NCI-H2171 treated with DMSO at 0.1 percent for 48 hours (cell line): ENCODE results near the gene ADAR.

ENCODE experiments used
- DNase-seq: peaks from one replicate; lab custom pipeline; 2025; lab: John Stamatoyannopoulos, UW

Gene ADAR

DNA sequence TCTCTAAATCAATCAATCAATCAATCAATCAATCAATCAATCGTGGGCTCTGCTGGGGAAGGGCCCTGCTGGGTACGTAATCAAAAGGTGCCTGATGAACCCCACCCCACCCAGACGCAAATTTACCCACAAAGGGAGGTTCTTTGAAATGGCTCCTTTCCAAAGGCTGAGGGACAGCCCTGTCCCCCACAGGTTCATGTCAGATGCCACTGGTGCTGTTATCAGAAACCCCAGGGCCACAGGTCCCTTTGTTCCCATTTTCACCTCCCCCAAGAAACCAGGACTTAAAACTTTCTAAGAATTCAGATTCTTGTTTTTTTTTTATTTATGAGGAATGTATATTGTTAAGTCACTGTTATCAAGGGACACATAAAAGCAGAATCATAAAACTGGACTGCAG, 26.2 kb downstream of the ADAR start:
- no peak for DNase-seq

DNA sequence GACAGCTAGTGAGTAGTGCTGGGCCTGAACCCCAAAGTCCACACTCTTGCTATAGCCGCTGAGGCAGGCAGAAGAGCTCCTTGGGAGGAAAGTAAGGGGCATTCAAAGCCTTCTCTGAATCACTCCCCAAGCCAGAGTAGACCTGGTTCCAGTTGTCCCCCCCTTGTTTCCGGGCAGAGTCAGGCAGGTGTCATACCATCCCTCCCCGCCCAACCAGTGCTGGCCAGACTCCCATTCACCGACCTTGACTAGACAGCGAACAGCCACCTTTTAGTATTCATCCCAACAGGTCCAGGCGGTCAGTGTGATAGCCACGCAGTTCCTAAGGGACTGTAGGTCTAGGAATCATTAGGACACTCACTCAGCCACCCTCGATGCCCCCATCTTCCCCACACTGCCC, 28.6 kb downstream of the ADAR start:
- DNase-seq = no peak

DNA sequence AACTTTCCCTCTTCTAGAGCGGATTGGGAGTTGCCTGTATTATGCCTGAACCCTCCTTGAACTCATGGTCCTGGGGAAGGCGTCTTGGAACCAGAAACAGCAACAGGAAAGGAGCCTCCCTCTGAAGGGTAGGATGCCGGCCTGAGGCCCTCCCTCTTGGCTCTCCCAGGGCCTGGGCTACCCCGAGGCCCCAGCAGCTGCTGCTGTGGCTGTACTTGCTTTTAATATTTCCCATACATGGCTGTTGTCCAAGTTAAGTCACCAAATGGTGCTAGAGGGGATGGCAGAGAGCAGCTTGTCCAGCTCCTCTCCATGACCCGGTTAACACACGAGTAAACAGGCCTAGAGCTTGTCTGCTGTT, 29.9 kb downstream of the ADAR start:
- DNase-seq = no peak

DNA sequence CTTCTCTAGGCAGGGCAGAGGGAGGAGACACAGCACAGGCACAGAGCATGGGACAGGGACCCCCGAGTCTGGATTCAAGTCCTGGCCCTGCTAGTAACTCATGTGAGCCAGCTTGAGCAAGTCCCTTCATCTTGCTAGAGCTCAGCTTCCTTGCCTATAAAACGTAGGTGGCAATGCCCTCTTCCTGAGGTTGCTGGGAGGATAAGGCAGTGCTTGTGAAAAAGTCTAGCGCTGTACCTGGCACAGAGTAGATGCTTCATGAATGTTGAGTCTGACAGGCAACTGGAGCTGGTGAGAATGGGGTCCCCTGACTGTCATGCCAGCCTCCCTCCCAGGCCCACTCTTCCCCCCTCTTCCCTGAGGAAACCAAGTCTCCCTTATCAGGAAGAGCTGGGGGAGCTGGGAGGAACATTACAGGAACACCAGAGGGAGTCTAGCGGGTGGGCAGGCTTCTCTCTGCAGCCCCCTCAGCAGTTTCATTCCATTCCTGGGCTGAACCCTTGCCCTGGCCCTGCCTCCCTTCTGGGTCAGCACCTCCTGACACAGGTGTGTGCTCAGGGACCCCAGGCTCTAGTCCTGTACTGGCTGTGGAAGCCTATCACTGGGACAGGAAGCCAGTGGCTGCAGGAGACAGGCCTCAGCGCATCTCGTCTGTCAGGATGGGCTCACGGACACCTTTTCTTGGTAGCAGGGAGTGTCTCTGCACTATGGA, 30.5 kb downstream of the ADAR start:
- DNase-seq = no peak

DNA sequence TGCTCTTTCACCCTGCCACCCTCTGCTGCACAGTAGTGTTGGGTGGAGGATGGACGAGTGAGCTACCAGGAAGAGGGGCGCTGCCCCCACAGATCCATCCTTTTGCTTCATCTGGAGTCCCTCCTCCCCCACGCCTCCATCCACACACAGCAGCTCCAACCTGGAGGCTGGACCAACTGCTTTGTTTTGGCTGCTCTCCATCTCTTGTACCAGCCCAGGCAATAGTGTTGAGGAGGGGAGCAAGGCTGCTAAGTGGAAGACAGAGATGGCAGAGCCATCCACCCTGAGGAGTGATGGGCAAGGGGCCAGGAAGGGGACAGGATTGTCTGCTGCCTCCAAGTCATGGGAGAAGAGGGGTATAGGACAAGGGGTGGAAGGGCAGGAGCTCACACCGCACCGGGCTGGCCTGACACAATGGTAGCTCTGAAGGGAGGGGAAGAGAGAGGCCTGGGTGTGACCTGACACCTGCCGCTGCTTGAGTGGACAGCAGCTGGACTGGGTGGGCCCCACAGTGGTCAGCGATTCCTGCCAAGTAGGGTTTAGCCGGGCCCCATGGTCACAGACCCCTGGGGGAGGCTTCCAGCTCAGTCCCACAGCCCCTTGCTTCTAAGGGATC, 31.9 kb downstream of the ADAR start:
- no peak for DNase-seq

DNA sequence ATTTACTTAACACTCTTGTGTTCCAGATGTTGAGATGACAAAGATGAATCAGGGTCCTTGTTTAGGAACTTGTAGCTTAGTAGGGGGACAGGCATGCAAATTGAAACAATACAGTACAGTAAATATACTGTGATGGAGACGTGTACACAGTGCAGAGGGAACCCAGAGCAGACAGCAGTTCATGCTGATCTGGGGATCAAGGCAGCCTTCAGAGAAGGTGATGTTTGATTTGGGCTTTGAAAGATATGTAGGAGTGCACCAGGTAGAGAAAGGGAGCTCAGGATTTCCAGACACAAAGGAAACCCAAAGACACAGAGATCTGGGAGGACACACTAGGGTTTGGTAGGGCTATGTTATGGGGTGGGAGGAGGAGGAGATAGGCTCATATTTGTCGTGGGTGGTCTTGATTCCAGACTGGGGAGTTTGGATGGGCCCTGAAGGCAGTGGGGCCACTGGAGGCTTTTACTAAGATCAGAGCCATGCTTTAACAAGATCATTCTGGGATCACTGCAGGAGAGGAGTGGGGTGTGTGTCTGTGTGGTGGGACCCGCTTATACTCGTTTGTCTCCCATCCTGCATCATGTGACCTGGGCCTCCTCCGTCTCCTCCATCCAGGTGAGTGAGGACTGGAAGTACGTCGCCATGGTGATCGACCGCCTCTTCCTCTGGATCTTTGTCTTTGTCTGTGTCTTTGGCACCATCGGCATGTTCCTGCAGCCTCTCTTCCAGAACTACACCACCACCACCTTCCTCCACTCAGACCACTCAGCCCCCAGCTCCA, 32.6 kb downstream of the ADAR start:
- no peak for DNase-seq

DNA sequence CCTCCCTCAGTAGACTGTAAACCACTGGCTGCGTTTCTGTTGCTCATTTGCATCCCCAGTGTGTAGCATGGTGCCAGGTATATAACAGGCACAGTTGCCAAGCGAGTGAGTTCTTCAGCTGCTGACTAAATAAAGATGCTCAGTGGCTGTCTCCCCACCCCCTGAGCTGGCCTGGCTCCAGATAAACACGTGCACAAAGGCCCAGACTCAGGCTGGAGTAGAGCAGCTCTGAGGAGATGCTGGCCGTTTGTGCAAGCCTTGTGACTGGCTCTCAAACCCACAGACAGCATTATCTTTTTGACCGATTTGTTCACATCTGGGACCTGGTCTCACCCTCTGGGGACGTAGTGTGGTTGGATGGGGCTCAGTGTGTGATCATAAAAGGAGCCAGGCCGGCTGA, 33.3 kb downstream of the ADAR start:
- DNase-seq = peak; percentile 53

DNA sequence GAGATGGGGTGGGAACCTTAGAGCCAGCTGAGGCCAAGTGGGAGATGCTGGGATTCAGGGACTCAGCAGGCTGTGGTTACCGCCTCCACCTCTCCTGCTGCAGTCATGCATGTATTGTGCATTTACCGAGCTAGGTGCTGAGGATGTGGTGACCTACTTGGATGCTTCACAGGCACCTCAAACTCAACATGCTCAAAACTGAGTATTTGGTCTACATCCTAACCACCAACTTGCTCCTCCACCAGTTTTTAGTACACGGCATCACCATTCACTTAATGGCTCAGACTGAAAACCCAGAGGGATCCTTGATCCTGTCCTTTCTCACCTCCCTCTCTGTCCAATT, 34.8 kb downstream of the ADAR start:
- DNase-seq = no peak

DNA sequence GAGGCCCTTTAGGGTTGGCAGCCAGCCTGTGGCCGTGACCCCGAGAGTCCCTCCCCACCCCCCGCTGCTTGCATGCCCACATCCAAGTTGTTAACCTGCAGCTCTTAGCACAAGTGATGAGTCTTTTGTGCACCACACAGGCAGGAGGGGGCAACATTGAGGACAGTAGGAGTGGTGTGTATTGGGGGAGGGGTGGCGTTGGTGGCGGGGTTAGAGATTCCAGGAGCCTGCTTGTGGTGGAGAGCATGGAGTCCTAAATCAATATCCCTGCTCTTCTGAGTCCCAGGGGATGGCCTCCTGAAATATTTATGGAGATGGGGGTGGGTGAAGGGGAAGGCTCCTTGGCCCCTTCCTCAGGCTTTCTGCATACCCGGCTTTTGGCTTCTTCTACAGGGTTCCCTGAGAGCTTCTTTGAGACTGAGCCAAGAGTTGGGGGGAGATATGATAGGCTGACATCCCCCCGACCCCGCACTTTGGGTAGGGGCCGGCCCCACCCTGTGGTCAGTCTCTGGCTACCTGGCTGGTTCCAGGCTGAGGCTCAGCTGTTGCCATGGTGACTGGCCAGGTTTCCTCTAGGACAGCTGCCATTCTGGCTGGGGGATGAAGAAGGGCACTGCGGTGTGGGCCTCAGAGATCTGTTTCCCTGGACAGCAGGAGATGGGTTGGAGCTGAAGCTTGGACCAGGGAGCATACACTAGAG, 35.4 kb downstream of the ADAR start:
- DNase-seq = no peak

DNA sequence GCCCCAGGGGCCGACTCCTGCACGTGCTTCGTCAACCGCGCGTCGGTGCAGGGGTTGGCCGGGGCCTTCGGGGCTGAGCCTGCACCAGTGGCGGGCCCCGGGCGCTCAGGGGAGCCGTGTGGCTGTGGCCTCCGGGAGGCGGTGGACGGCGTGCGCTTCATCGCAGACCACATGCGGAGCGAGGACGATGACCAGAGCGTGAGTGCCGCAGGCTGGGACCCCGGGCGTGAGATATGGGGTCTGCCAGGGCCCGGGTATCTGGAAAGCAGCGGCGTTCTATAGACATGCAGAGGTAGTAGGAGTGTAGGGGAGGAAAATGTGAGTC, 36.1 kb downstream of the ADAR start:
- DNase-seq = no peak

DNA sequence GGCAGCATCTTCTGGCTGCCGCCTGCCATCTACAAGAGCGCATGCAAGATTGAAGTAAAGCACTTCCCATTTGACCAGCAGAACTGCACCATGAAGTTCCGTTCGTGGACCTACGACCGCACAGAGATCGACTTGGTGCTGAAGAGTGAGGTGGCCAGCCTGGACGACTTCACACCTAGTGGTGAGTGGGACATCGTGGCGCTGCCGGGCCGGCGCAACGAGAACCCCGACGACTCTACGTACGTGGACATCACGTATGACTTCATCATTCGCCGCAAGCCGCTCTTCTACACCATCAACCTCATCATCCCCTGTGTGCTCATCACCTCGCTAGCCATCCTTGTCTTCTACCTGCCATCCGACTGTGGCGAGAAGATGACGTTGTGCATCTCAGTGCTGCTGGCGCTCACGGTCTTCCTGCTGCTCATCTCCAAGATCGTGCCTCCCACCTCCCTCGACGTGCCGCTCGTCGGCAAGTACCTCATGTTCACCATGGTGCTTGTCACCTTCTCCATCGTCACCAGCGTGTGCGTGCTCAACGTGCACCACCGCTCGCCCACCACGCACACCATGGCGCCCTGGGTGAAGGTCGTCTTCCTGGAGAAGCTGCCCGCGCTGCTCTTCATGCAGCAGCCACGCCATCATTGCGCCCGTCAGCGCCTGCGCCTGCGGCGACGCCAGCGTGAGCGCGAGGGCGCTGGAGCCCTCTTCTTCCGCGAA, 36.6 kb downstream of the ADAR start:
- DNase-seq = no peak

DNA sequence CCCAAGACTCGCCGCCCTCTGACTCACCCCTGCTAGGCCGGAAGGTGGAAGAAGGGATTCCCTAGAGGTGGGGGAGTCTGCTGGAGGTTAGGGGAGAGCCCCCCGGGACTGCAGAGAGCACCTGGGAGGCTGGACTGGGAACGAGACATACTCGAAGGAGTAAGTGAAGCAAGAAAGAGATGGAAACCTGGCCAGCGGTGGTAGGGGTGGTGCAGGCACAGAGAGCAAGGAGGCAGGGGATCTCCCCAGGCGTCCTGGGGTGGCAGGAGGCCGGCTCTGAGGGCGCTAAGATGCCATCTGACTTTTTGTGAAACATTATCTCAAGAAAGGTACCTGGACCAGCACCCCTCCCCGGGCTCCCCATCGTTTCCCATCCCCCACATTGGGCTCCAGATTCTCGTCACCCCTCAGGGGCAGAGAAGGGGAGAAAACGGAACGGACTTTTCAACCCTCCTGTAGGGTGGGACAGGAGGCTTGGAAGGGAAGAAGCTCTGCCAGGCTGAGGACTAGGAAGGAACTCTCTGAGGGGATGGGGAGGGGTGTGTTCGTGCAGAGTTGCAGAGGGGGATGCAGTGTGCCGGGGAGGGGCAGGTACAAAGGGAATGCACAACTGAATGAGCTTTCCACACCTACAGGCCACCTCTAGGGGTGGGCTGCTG, 39.7 kb downstream of the ADAR start:
- peak; percentile 22 for DNase-seq

DNA sequence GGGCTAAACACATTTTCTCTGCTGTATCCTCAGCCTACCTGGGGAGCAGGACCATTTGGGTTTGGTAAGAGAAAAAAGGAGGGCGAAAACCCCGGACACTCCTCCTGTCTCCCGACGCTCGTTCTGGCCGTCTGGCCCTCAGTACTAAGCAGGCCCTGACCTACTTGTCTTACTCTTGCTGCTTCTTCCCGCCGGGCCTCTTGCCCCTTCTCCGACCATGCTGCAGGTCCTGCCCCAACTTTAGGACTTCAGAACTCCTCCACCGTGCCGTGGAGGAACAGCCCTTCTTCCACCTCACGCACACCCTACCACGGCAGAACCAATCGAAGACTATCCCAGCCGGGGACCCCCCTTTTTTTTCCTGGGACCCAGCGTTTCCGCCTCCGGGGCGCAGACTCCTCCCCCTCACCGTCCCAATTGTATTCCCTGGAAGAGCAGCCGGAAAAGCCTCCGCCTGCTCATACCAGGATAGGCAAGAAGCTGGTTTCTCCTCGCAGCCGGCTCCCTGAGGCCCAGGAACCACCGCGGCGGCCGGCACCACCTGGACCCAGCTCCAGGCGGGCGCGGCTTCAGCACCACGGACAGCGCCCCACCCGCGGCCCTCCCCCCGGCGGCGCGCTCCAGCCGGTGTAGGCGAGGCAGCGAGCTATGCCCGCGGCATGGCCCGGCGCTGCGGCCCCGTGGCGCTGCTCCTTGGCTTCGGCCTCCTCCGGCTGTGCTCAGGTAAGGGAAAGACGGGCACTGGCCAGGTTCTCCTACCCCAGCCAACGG, 40.4 kb downstream of the ADAR start, which contains the start of gene CHRNB2:
TSS of gene CHRNB2 (plus strand) at position 393 of the 771 bp plus-strand sequence. CDS start at position 660, 267 bp downstream.
- DNase-seq = peak; percentile 92

DNA sequence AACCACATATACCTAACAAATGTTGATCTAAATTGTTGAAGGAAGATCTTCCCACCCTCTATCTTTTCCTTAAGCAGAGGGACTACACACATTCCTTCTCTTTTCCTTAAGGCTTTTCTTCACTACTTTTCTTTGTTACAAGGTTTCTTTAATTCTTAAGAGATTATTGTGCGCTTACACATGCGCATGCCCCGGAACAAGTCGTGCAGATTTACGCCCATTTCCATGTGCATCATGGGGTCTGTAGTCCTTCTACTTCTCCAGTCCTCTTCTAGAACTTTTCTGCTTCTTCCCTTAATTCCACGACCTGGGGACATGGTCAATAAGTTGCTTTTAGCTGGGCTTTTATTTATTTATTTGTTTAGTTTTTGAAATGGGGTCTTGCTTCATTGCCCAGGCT, 42.1 kb downstream of the ADAR start:
- no peak for DNase-seq

DNA sequence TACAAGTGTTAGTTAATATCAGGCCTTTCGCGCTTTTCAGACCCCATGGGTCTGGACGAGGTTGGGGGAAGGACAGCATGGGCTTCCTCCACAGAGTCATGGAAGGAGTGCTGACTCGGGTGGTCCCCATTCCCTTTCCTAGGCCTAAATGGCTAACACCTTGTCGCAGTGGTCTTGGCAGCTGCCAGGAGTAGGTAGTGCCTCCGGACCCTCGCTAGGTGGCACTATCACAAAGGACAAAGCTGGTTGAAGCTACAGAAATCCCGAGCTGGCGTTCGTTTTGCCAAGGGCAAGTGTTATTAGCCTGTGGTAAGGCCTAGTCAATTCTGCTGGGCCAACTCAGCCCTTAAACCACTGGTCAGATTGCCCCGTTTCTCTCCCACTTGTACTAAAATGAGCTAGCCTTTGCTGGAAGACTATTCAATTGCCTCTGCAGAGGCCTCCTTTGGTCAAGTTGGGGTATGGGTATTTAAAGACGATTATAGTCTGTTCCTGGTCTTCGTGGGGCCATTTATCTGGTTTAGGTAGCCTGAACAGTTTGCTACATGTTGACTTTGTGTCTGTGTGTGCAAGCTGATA, 48.4 kb downstream of the ADAR start:
- DNase-seq = peak; percentile 91

DNA sequence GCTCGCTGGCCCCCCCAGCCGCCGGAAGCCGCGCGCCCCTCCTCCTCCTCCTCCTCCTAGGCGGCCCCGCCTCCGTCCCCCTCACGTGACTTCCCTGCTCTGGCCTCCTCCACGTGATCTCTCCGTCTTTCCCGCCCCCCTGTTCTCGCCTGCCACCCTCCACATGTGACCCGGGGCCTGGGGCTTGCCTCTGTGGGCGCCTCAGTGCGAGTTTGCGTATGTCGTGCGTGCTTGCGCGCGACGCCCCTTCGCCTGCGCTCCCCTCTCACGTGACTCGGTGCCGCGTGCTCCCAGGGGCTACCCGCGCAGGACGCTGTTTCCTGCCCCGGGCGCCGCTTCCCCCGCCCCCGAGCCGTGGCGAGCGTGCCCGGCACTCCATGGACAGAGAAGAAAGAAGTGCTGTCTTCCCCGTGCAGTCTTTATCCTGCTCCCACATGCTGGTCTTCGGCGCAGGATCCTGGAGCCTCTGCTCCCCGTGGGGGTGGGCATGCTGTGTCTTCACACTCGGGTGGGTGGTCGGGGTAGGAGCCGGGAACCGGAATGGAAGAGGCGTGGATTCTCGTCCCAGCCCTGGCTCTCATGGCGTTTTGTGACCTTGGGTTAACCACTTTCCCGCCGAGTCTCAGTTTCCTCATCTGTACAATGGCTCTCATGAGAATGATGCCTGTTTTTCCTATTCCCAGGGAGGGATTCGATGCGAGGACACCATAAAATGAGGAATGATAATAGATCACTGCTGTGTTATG, 49.1 kb downstream of the ADAR start:
- peak; percentile 99 for DNase-seq

DNA sequence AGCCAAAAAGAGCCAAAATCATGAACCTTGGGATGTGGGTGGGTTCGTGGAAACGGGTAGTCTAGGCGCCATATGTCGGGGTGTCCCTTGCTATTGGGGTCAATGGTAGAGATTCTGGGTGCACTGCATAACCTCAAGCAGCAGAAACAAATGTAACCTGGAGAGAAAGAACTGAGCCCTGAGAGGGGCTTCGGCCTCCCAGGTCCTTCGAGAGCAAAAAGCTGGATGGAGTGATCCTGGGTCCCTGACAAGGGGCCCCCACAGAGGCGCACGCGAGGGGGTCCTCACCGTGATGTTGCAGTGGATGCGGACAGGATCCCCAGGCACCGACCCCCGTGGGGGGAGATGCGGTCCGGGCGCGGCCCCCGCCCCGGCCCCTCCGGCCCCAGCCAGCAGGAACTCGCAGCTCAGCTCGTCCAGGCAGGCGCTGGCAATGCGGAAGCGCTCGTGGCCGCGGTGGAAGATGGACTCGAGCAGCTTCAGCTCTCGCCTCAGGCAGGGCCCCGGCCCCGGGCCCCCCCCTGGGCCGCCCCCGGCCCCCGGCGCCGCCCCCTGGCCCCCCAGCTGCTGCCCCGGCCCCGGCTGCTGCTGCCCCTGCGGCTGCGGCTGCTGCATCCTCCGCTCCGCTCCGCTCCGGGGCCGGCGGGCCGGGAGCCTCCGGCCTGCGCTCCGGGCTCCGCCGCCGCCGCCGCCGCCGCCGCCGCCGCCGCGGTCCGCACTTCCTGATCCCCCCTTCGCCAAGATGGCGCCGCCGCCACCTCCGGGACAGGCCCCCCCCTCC, 49.9 kb downstream of the ADAR start, which contains the start of gene UBE2Q1:
TSS of gene UBE2Q1 (minus strand) at position 724 of the 781 bp plus-strand sequence. CDS start at position 615, 109 bp downstream.
- DNase-seq = no peak

DNA sequence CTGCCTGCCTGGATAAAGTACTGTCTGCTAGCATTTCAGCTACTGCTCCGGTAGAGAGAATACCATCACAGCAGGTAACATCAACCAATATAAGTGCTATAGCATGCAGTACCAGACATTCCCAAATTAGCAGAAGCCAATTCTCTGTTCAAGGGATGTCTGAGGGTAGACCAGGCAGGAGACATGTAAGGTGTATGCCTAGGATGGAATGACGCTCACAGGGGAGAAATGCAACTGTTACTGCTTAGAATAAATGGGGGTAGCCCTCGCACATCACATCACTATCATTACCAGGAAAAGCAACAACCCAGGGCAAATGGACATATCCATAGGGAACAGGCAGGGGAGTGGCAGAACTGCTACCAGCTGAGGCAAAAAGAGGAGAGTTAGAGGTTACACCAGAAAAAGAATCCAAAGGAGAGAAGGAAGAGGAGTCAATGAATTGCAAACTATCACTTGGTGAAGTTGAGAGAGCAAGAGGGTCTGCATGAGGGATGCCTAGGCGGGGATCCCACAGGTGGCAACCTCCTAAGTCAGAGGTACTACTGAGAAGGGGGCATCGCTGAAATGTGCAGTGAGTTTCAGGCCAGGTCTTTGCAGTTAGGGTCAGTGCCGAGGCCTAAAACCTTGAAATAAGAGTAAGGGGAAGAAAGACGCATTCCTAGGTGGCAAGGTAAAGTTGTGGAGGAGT, 50.6 kb downstream of the ADAR start:
- DNase-seq = no peak
